K562 (cell line): ENCODE results near the gene RAD54L. TPM values are rescaled to one million over a fixed set of nuclear protein-coding genes. Genes with fewer than 3 reads are reported as not detected.

Experiments used
- CBFB ChIP-seq: sonication (generic); formaldehyde crosslinking; IDR thresholded peaks from 2 replicates; pipeline ENCODE4 v1.4.0; 2020; ENCODE audit warnings: mild to moderate bottlenecking, missing genetic modification reagents
- FOXJ2 ChIP-seq: fragments of 200-800 bp; sonication (Bioruptor generic); IDR thresholded peaks from 2 replicates; pipeline ENCODE4 v1.6.1; 2016; ENCODE audit warnings: missing genetic modification characterization, missing compliant biosample characterization
- KLF13 ChIP-seq: fragments of 450-650 bp; IDR thresholded peaks from 2 replicates; pipeline ENCODE4 v1.6.1; 2016; ENCODE audit warnings: missing genetic modification characterization, low read depth, mild to moderate bottlenecking, missing compliant biosample characterization, moderate library complexity, borderline replicate concordance
- MCM3 ChIP-seq: fragments of 450-650 bp; IDR thresholded peaks from 2 replicates; pipeline ENCODE4 v1.6.1; 2016
- NR2C2 ChIP-seq, 2 experiments: fragments of 200-800 bp in 1 of 2; sonication (Bioruptor generic) in 1 of 2; sonication (generic) in 1 of 2; formaldehyde crosslinking in 1 of 2; IDR thresholded peaks; 2 replicates each; pipeline versions ENCODE4 v1.6.1 to v1.8.0; 2016 to 2022; ENCODE audit warnings: mild to moderate bottlenecking in 1 of 2, missing compliant biosample characterization in 1 of 2, missing genetic modification characterization in 1 of 2, missing genetic modification reagents in 1 of 2
- POLR2G ChIP-seq: fragments of 200-400 bp; formaldehyde crosslinking; IDR thresholded peaks from 2 replicates; pipeline ENCODE4 v1.6.1; 2017; ENCODE audit warnings: low read depth, mild to moderate bottlenecking, antibody characterized with exemption, low read length, moderate library complexity
- POLR3A ChIP-seq: IDR thresholded peaks from 2 replicates; pipeline ENCODE4 v1.6.1; 2011; ENCODE audit warnings: borderline replicate concordance, mild to moderate bottlenecking, moderate library complexity; ENCODE audit not compliant: insufficient read length, insufficient read depth; ENCODE audit errors: extremely low read depth
- PTTG1 ChIP-seq: fragments of 450-650 bp; IDR thresholded peaks from 2 replicates; pipeline ENCODE4 v1.6.1; 2016; ENCODE audit warnings: low read depth, mild to moderate bottlenecking, missing genetic modification characterization, missing compliant biosample characterization
- SRF ChIP-seq, 2 experiments: fragments of 250-450, 450-650 bp in 1 of 2; sonication (Bioruptor Pico) in 1 of 2; sonication (generic) in 1 of 2; formaldehyde crosslinking; IDR thresholded peaks; 2 replicates each; pipeline versions ENCODE4 v1.5.0 to v1.5.1; 2020 to 2022; ENCODE audit warnings: mild to moderate bottlenecking in 1 of 2, missing genetic modification reagents in 1 of 2
- TEAD4 ChIP-seq, 2 experiments: sonication (generic) in 1 of 2; formaldehyde crosslinking in 1 of 2; IDR thresholded peaks; 2 replicates each; pipeline versions ENCODE4 v1.6.1 to v1.8.0; 2012 to 2022; ENCODE audit warnings: borderline replicate concordance in 1 of 2, inconsistent platforms in 1 of 2, low read length in 1 of 2, mild to moderate bottlenecking in 1 of 2, missing genetic modification reagents in 1 of 2
- polyA plus RNA-seq, 8 experiments: library from polyadenylated mRNA; depleted of rRNA in 4 of 8; stranded (reverse) in 5 of 8; unstranded in 3 of 8; fragments of >200 nt; fragmentation: Nextera tagmentation in 2 of 8; fragmentation: Illumina TruSeq in 1 of 8; extraction: Ambion mirVana in 2 of 8; extraction: Trizol in 1 of 8; gene quantifications; 2 replicates each; pipeline versions ENCODE4 v1.2.1 to v1.2.3, GENCODE V29; 2011 to 2014; ENCODE audit warnings: inconsistent platforms in 1 of 8, missing spikeins in 1 of 8
- total RNA-seq, 7 experiments: library from RNA; depleted of rRNA in 6 of 7; stranded (reverse); fragments of >200 nt in 6 of 7; fragmentation: Illumina TruSeq in 2 of 7; extraction: Trizol in 2 of 7; gene quantifications; 2 replicates each; pipeline versions ENCODE4 v1.2.1 to v1.2.3, GENCODE V29; 2011 to 2021; ENCODE audit warnings: low replicate concordance in 1 of 7
- TF ChIP-seq, protein P1 (sequence below): fragments of 450-650 bp; IDR thresholded peaks from 2 replicates; pipeline ENCODE4 v1.6.1; 2016; ENCODE audit warnings: missing biosample characterization, missing genetic modification characterization
- TF ChIP-seq, protein P2 (sequence below): fragments of 250-450 bp; sonication (Bioruptor Pico); IDR thresholded peaks from 2 replicates; pipeline ENCODE4 v1.4.0; 2020; ENCODE audit warnings: mild to moderate bottlenecking, moderate library complexity
- TF ChIP-seq, protein P3 (sequence below): sonication (generic); formaldehyde crosslinking; IDR thresholded peaks from 2 replicates; pipeline ENCODE4 v1.8.1; 2023; ENCODE audit warnings: mild to moderate bottlenecking, missing genetic modification reagents, moderate library complexity
- TF ChIP-seq, protein P4 (sequence below), 2 experiments: IDR thresholded peaks; 2 replicates each; pipeline ENCODE4 v1.6.1; 2011; ENCODE audit warnings: borderline replicate concordance in 1 of 2, control low read depth in 1 of 2, low read depth in 1 of 2, low read length in 1 of 2, mild to moderate bottlenecking in 1 of 2, mixed read lengths in 1 of 2, moderate library complexity in 1 of 2; ENCODE audit not compliant: insufficient read depth in 1 of 2, insufficient read length in 1 of 2, poor library complexity in 1 of 2, severe bottlenecking in 1 of 2; ENCODE audit errors: extremely low read depth in 1 of 2
- TF ChIP-seq, protein P5 (sequence below): sonication (generic); formaldehyde crosslinking; IDR thresholded peaks from 2 replicates; pipeline ENCODE4 v1.8.1; 2022; ENCODE audit warnings: missing genetic modification reagents

The RAD54L gene
- total and polyA plus RNA-seq, 9 of the 15 experiments (the other 6 are each of a cell fraction or from before 2014, with no cell fraction given) = 17.9 to 92.3 (median 37.5) TPM

DNA sequence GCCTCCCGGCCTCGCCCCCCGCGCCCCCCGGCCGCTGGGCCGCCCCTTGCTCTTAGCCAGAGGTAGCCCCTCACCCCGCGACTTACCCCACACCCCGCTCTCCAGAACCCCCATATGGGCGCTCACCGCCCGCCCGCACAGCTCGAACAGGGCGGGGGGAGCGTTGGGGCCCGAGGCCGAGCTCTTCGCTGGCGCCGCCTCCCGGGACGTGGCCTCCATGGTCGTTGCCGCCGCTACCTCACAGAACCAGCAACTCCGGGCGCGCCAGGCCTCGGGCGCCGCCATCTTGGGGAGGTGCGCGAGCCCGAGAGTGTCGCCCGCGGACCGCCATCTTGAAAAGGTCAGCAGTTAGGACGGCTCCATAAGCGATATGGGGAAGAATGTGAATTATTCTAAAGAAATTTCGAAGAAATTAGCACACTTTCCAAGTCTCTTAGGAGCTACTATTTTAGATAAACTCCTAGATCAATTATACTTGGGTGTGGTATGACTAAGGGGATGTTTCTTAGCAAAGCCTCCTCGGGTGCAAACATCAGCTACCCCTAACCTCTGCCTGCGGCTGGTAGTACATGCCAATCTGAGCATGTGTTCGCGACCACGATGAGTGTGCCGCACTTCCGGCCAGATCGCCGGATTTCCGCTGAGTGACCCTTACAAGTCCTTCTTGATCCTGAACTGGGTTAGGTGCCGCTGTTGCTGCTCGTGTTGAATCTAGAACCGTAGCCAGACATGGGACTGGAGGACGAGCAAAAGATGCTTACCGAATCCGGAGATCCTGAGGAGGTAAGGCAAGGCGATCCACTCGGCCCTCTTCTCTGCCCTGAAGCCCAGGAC, 55.7 kb downstream of the RAD54L start, which contains the start of the genes LRRC41 and UQCRH (continued):
- TF ChIP-seq, protein P1, sequence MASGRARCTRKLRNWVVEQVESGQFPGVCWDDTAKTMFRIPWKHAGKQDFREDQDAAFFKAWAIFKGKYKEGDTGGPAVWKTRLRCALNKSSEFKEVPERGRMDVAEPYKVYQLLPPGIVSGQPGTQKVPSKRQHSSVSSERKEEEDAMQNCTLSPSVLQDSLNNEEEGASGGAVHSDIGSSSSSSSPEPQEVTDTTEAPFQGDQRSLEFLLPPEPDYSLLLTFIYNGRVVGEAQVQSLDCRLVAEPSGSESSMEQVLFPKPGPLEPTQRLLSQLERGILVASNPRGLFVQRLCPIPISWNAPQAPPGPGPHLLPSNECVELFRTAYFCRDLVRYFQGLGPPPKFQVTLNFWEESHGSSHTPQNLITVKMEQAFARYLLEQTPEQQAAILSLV (tag) = no peak
- TF ChIP-seq, protein P2, sequence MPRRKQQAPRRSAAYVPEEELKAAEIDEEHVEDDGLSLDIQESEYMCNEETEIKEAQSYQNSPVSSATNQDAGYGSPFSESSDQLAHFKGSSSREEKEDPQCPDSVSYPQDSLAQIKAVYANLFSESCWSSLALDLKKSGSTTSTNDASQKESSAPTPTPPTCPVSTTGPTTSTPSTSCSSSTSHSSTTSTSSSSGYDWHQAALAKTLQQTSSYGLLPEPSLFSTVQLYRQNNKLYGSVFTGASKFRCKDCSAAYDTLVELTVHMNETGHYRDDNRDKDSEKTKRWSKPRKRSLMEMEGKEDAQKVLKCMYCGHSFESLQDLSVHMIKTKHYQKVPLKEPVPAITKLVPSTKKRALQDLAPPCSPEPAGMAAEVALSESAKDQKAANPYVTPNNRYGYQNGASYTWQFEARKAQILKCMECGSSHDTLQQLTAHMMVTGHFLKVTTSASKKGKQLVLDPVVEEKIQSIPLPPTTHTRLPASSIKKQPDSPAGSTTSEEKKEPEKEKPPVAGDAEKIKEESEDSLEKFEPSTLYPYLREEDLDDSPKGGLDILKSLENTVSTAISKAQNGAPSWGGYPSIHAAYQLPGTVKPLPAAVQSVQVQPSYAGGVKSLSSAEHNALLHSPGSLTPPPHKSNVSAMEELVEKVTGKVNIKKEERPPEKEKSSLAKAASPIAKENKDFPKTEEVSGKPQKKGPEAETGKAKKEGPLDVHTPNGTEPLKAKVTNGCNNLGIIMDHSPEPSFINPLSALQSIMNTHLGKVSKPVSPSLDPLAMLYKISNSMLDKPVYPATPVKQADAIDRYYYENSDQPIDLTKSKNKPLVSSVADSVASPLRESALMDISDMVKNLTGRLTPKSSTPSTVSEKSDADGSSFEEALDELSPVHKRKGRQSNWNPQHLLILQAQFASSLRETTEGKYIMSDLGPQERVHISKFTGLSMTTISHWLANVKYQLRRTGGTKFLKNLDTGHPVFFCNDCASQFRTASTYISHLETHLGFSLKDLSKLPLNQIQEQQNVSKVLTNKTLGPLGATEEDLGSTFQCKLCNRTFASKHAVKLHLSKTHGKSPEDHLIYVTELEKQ (CRISPR knock-in tag) = no peak
- TF ChIP-seq, protein P3, sequence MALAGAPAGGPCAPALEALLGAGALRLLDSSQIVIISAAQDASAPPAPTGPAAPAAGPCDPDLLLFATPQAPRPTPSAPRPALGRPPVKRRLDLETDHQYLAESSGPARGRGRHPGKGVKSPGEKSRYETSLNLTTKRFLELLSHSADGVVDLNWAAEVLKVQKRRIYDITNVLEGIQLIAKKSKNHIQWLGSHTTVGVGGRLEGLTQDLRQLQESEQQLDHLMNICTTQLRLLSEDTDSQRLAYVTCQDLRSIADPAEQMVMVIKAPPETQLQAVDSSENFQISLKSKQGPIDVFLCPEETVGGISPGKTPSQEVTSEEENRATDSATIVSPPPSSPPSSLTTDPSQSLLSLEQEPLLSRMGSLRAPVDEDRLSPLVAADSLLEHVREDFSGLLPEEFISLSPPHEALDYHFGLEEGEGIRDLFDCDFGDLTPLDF (CRISPR knock-in tag) = peak; percentile 40; the same call in 1 of the 2 replicates
- TF ChIP-seq POLR2G (peak; percentile 96), TEAD4 (IDR thresholded peaks at IDR 0.05; ENCODE audit: low read length) (no peak; the same call in none of the 2 replicates), TEAD4 (CRISPR knock-in tag; IDR thresholded peaks at IDR 0.05; ENCODE audit: borderline replicate concordance) (no peak), FOXJ2 (tag) (peak; percentile 79; the same call in 1 of the 2 replicates), CBFB (CRISPR knock-in tag) (peak; percentile 83; the same call in 1 of the 2 replicates), KLF13 (peak; percentile 49; the same call in 1 of the 2 replicates), NR2C2 (CRISPR knock-in tag; IDR thresholded peaks at IDR 0.05) (peak; percentile 82), NR2C2 (tag; IDR thresholded peaks at IDR 0.05) (peak; percentile 97), SRF (CRISPR knock-in tag; IDR thresholded peaks at IDR 0.05) (peak in 1 of 2 experiments; percentile 35; a peak in 1 of 4 replicates), PTTG1 (no peak), POLR3A (no peak), MCM3 (no peak)
- TF ChIP-seq, protein P4, sequence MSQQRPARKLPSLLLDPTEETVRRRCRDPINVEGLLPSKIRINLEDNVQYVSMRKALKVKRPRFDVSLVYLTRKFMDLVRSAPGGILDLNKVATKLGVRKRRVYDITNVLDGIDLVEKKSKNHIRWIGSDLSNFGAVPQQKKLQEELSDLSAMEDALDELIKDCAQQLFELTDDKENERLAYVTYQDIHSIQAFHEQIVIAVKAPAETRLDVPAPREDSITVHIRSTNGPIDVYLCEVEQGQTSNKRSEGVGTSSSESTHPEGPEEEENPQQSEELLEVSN (IDR thresholded peaks at IDR 0.05; ENCODE audit: borderline replicate concordance in 1 of 2, extremely low read depth in 1 of 2, insufficient read depth in 1 of 2, insufficient read length in 1 of 2, low read depth in 1 of 2, low read length in 1 of 2, poor library complexity in 1 of 2, severe bottlenecking in 1 of 2) = peak in 1 of 2 experiments; percentile 30
- TF ChIP-seq, protein P5, sequence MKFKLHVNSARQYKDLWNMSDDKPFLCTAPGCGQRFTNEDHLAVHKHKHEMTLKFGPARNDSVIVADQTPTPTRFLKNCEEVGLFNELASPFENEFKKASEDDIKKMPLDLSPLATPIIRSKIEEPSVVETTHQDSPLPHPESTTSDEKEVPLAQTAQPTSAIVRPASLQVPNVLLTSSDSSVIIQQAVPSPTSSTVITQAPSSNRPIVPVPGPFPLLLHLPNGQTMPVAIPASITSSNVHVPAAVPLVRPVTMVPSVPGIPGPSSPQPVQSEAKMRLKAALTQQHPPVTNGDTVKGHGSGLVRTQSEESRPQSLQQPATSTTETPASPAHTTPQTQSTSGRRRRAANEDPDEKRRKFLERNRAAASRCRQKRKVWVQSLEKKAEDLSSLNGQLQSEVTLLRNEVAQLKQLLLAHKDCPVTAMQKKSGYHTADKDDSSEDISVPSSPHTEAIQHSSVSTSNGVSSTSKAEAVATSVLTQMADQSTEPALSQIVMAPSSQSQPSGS = peak; percentile 11; the same call in 1 of the 2 replicates
